Stimulated activated CD4-positive, alpha-beta T cell treated with anti-CD3 and anti-CD28 coated beads, Interleukin-1b, Interleukin-23, amount 100 ng/mL, for 48 hours (primary cell): ENCODE results near the gene ACBD5.
"Not testable (repeated sequence)": the region's sequence is repeated elsewhere in the genome, so short reads cannot be mapped to it uniquely, and the experiment has no call there.

Source experiments
- DNase-seq: peaks from one replicate; pipeline ENCODE4 v3.0.0-alpha.2; 2020

Gene ACBD5, protein sequence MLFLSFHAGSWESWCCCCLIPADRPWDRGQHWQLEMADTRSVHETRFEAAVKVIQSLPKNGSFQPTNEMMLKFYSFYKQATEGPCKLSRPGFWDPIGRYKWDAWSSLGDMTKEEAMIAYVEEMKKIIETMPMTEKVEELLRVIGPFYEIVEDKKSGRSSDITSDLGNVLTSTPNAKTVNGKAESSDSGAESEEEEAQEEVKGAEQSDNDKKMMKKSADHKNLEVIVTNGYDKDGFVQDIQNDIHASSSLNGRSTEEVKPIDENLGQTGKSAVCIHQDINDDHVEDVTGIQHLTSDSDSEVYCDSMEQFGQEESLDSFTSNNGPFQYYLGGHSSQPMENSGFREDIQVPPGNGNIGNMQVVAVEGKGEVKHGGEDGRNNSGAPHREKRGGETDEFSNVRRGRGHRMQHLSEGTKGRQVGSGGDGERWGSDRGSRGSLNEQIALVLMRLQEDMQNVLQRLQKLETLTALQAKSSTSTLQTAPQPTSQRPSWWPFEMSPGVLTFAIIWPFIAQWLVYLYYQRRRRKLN

GRCh38 chr10:27240212-27241009, at the start of gene ACBD5:
ACBD5 (minus strand) TSS chr10:27240797; CDS start chr10:27240688, 109 bp downstream.
- DNase-seq, result peak; percentile 73

- peak; percentile 56 for DNase-seq
Measured at GRCh38 chr10:27285093-27285492, 44.5 kb upstream of the ACBD5 start.

GRCh38 chr10:27276581-27276980, 36.0 kb upstream of the ACBD5 start:
- DNase-seq, result no peak

GRCh38 chr10:27266025-27266424, 25.4 kb upstream of the ACBD5 start:
- not testable (repeated sequence) for DNase-seq

DNA sequence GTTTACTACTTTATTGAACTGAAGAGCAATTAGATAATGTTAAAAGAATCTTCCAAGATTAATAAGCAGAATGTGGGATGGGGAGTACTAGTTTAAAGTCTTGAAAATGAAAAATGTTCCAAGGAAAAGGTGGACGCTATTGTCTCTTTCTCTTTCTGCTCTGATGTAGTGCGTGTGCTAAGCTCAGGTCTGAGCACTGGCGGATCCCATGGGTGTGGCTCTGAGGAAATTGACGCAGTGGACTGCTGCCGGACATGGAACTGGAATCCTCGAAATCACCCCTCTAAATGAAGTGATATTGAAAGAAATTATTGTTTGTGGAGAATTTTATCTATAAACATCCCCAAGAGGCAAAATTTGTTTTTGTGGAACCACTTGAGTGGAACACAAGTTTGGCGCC, 22.2 kb upstream of the ACBD5 start:
- DNase-seq, result not testable (repeated sequence)

DNA sequence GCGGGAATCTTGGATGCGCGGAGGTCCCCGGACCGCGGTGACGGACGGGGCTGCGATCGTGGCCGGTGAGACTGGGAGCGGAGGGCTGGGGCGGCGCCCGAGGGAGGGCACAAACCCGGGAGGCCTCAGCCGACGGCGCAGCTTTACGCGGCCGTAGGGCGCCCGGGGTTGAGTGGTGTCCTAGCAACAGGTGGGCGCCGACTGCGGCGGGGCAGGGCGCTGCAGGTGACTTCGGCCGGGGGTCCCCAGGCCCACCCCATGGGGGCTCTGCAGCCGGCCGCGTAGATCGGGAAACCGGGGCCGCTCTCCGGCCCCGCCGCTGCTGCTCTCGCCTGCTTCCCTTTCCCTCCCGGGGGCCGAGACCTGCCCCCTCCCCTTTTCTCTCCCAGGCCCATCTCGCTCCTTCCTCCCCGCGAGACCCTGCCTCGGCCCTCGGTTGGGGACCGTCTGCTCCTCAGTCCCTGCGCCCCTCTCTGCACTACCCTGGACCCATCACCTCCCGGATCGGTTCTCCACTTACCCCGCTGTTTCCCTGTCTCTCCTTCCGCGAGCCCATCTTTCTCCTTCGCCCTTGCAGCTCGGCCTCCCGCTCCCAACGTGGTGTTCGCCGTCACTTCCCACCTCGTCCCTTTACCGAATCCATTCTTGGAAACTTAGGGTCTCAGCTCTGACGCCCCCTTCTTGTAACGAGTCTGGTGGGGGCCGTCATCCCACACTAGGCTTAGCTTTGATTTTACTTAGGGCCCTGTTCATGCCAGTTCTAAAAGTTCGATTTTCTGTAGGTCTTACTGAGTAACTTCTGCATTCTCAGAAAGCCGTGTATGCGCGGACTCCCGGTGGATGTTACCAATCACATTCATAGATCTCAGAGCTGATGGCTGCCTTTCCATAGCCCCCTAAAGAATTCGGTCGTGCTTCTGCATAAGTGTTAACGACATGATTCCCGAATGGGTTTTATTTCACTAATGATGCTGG, 18.5 kb upstream of the ACBD5 start:
- DNase-seq, result no peak

- no peak for DNase-seq
Measured at GRCh38 chr10:27258492-27258837, 17.9 kb upstream of the ACBD5 start.

DNA sequence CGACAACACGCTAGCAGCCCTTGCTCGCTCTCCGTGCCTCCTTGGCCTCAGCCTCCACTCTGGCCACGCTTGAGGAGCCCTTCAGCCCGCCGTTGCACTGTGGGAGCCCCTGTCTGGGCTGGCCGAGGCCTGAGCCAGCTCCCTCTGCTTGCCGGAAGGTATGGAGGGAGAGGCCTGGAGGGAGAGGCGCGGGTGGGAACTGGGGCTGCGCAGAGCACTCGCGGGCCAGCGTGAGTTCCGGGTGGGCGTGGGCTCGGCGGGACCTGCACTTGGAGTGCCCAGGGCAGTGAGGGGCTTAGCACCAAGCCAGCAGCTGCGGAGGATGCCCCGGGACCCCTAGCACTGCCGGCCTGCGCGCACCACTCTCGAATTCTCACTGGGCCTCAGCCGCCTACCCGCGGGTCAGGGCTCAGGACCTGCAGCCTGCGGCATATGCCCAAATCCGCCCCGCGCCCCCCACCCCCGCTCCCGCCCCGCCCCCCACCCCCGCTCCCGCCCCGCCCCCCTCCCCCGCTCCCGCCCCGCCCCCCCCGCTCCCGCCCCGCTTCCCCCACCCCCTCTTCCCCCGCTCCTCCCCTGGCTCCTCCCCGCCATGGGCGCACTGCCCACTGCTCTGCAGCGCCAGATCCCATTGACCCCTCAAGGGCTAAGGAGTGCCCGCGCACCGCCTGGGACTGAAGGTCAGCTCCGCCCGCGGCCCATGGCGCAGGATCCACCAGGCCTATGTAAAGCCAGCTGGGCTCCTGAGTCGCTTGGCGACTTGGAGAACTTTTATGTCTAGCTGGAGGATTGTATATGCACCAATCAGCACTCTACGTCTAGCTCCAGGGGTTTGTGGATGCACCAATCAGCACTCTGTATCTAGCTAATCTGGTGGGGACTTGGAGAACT, 15.9 kb upstream of the ACBD5 start:
- no peak for DNase-seq

DNA sequence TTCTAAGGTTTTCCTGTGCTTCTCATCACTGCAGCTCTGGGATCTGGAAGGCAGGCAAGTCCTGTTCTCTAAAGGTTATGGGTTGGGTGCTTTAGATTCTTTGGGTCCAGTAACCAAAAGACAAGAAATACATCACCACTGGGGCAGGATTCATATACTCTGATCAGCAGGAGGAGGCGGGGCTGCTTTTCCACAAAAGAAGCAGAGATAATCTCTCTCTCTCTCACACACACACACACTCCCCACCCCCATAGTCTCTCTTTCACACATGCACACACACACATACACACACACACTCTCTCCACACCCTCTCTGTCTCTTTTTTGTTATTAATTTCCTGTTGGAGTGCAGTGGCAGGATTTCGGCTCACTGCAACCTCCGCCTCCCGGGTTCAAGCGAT, 13.0 kb upstream of the ACBD5 start:
- no peak for DNase-seq

DNA sequence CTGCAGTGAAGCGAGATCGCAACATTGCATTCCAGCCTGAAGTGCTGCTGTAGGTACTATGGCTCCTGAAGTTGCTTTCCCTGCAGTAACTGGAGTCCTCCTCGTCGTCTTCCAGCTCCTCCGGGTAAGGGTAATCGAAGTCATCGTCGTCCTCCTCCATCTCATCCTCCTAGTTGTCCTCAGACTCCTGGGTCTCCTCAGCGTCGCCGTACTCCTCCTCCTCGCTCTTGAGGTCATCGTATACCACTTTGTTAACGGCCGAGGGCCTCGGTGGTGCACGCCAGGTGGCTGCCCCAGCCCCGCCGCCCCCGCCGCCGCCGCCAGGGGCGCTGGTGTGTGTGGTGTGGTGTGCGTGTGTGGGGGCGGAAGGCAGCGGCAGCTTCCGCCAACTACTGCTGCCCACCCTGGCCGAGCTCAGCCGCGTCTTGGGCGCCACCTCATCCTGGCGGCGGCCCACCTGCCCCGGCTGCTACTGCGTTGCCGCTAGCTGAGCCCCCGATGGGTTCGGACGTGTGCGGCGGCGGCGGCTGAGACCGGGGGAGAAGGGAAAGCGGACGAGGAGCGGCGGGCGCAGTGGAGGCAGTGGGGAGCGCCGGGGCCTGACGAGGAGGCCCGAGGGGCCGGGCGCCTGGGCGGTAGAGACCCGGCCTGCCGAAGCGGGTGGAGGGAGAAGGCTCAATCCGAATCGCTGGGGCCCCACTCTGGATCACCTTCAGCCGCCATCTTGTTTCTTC, 11.8 kb upstream of the ACBD5 start:
- DNase-seq, result peak; percentile 82

DNA sequence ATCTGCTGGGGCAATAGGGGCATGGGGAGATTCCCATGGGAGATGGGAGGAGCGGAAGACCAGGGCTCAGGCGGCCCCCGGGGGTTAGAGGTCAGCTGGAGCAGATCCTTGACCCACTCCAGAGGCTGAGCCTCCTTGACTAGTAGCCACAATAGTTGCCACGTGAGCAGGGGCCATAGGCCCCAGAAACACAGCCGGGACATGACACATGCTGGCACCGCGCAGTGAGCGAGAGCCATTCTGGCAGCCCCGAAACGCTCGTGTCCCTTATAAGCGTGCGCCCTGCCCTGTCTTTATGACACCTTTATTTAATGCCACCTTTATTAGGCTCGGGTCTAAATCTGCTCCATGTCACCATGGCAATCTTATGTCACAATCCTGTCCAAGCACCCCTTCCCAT, 11.0 kb upstream of the ACBD5 start:
- DNase-seq, result no peak

- DNase-seq, result no peak
Measured at GRCh38 chr10:27248215-27248614, 7.6 kb upstream of the ACBD5 start.

DNA sequence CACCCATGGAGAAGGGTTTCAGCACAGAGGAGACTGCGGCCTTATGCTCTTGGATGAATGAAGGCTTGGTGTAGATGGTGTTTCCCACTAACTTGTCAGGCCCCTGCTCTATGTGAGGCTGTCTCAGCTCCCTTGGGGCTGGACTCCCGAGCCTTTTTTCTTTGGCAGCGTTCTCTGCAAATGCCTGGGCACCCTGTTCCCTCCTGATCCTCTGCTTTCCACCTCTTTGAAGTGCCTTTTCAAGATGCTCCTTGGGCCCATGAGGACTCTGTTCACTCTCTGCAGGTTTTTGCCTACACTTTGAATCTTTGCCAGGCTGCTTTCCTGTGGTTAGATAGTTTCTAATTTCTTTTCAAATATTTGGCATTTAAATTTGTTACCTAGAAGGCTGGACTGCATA, 6.8 kb upstream of the ACBD5 start:
- DNase-seq, result no peak

DNA sequence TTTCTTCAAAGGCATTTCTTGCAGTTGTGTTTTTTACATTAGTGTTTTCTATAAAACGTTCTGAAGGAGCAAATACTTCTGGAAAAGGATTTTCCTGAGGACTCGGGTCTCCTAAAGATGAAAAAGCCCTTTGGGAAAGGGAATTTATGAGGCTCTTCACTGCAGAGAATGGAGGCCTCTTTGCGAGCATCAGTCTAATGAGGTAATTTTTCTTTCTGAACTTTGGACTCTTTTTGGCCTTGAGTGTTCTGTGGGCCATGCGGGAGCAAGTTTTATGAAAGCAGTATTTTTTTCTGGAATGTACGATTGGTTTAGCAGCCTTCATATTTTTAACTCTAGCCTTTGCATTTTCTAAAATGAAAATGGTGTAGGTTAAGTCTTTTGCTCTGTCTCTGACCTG, 6.4 kb upstream of the ACBD5 start:
- DNase-seq, result no peak

- no peak for DNase-seq
Measured at GRCh38 chr10:27245836-27246235, 5.2 kb upstream of the ACBD5 start.

DNA sequence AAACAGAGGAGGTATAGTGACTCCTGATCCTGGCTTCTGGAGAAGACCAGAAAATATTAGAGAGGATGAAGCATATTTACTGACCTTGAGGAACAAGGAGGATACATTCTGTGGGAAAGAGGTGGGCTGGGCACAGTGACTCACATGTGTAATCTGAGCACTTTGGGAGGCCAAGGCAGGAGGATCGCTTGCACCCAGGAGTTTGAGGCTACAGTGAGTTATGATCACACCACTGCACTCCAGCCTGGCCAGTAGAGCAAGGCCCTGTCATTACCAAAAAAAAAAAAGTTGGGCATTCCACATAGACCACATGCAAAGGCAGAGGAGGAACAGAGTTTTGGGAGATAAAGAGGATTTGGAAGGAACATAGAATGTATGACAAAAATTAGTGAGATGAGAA, 4.4 kb upstream of the ACBD5 start:
- DNase-seq, result no peak

GRCh38 chr10:27242951-27243551, 2.5 kb upstream of the ACBD5 start:
- peak; percentile 70 for DNase-seq

GRCh38 chr10:27242473-27242950, 1.9 kb upstream of the ACBD5 start:
- DNase-seq, result no peak

DNA sequence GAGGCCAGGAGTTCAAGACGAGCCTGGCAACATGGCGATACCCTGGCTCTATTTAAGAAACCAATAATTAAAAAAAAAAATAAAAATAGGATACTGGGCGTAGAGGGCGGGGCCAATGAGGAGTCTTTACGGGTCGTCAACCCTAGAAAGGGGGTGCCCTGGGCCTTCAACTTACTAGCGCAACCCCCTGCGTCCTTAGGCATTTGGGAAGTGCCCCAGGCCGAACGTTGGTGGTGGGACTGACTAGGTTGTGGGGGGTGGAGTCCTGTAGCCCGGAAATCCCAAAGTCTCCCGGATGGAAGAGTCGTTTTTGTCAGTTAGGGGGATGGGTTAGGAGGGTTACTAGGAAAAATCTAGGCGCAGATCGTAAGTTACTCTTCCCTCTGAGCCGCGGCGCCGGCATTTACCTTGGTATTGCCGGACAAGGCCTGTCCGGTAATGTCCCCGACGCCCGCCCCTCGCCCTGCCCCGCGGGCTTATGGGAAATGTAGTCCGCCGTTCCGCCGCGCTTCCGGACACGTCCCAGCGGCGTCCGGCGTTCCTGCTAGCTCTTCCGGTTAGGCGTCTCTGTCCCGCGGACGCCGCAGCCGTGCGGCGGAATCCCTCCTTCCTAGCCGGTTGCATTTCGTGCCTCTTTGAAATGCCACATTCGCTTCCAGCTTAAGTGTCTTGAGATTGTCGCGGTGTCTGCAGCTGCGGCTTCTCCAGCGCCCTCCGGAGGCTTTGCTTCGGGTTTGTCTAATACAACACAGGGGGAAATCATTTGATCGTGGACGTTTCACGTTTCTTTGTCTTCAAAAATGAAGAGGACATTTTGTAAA, 1.3 kb upstream of the ACBD5 start:
- DNase-seq, result peak; percentile 87
